ENCODE data around the gene CYTH3. TPM values are rescaled to one million over a fixed set of nuclear protein-coding genes. Genes with fewer than 3 reads are reported as not detected.

Gene CYTH3
- total and polyA plus RNA-seq, 2 of the 13 experiments (the other 11 are each of a cell fraction or from before 2014, with no cell fraction given) = 3.1 to 3.8 TPM

DNA sequence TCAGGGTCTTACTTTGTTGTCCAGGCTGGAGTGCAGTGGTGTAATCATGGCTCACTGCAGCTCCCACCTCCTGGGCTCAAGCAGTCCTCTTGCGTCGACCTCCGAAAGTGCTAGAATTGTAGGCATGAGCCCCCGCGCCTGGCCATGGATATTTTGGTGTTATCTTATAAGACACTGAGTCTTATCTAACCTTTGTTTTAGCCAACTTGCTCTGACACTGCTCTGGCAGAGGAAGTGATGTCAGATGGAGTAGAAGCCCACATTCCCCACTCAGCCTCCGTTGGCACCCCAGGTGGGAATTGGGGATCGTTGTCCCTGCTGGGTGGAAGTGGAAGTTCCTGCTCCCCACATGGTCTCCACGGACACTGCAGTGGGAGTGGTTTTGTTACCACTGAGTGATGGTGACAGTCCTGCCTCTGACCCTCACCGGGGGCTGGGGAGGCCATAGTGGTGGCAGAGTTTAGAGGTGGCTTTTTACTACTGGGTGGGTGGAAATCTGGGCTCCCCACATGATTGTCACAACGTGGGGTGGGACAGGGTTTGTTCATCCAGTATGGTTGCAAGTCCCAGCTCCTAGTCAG is 142.3 kb downstream of the CYTH3 start:
- ChIA-PET POLR2A (no interaction called here), CTCF (ENCODE audit: low intra/inter-chr PET ratio, low total read pairs) (no interaction called here)
- intact Hi-C loops (cut with micrococcal nuclease; ENCODE audit: unreplicated experiment) = no loop called here
- H3K79me2 ChIP-seq (ENCODE audit: insufficient read depth, low read length) = peaks cover 3% of the 10 kb centered on the region
- no peak for FAIRE-seq
- H3K9ac ChIP-seq (ENCODE audit: insufficient read depth, low read depth, low read length) = no peak overlapping the region
- H2AFZ ChIP-seq (ENCODE audit: low read length) = no peak overlapping the region
- H4K20me1 ChIP-seq (ENCODE audit: insufficient read depth, low read length) = no peaks in the 10 kb centered on the region
- H3K4me3 ChIP-seq (replicated peaks in 1 of 3; ENCODE audit: insufficient read depth in 1 of 3, low read depth in 2 of 3, low read length in 3 of 3) = no peak overlapping the region
- in situ Hi-C loops (cut with HindIII; ENCODE audit: extremely low pct_ligation_motif_present, low pct_unique_long_range_greater_than_20kb) = no loop called here
- no peak overlapping the region for H3K27ac ChIP-seq (ENCODE audit: extremely low read length, insufficient read depth, low read length)
- H3K27me3 ChIP-seq (ENCODE audit: control insufficient read depth in 1 of 2, insufficient read depth in 2 of 2, low read length in 2 of 2) = no peaks in the 10 kb centered on the region
- H3K4me2 ChIP-seq (ENCODE audit: low read depth, low read length) = no peak overlapping the region
- TF ChIP-seq PCBP1 (IDR thresholded peaks at IDR 0.05; ENCODE audit: borderline replicate concordance, low read depth, low read length) (no peak), MEF2D (CRISPR knock-in tag; IDR thresholded peaks at IDR 0.05) (no peak), ZBTB42 (CRISPR knock-in tag; IDR thresholded peaks at IDR 0.05) (no peak), HOXA3 (CRISPR knock-in tag; IDR thresholded peaks at IDR 0.05) (no peak), PAX8 (CRISPR knock-in tag; IDR thresholded peaks at IDR 0.05; ENCODE audit: borderline replicate concordance) (no peak), JUNB (CRISPR knock-in tag; IDR thresholded peaks at IDR 0.05; ENCODE audit: borderline replicate concordance) (no peak), TSC22D2 (CRISPR knock-in tag; IDR thresholded peaks at IDR 0.05; ENCODE audit: borderline replicate concordance) (no peak), ARID2 (CRISPR knock-in tag; IDR thresholded peaks at IDR 0.05; ENCODE audit: borderline replicate concordance) (no peak), CHD2 (IDR thresholded peaks at IDR 0.05; ENCODE audit: low read depth, low read length) (no peak)
- TF ChIP-seq, protein P1, sequence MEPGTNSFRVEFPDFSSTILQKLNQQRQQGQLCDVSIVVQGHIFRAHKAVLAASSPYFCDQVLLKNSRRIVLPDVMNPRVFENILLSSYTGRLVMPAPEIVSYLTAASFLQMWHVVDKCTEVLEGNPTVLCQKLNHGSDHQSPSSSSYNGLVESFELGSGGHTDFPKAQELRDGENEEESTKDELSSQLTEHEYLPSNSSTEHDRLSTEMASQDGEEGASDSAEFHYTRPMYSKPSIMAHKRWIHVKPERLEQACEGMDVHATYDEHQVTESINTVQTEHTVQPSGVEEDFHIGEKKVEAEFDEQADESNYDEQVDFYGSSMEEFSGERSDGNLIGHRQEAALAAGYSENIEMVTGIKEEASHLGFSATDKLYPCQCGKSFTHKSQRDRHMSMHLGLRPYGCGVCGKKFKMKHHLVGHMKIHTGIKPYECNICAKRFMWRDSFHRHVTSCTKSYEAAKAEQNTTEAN (CRISPR knock-in tag; conservative IDR thresholded peaks at IDR 0.05) = no peak
- TF ChIP-seq, protein P2, sequence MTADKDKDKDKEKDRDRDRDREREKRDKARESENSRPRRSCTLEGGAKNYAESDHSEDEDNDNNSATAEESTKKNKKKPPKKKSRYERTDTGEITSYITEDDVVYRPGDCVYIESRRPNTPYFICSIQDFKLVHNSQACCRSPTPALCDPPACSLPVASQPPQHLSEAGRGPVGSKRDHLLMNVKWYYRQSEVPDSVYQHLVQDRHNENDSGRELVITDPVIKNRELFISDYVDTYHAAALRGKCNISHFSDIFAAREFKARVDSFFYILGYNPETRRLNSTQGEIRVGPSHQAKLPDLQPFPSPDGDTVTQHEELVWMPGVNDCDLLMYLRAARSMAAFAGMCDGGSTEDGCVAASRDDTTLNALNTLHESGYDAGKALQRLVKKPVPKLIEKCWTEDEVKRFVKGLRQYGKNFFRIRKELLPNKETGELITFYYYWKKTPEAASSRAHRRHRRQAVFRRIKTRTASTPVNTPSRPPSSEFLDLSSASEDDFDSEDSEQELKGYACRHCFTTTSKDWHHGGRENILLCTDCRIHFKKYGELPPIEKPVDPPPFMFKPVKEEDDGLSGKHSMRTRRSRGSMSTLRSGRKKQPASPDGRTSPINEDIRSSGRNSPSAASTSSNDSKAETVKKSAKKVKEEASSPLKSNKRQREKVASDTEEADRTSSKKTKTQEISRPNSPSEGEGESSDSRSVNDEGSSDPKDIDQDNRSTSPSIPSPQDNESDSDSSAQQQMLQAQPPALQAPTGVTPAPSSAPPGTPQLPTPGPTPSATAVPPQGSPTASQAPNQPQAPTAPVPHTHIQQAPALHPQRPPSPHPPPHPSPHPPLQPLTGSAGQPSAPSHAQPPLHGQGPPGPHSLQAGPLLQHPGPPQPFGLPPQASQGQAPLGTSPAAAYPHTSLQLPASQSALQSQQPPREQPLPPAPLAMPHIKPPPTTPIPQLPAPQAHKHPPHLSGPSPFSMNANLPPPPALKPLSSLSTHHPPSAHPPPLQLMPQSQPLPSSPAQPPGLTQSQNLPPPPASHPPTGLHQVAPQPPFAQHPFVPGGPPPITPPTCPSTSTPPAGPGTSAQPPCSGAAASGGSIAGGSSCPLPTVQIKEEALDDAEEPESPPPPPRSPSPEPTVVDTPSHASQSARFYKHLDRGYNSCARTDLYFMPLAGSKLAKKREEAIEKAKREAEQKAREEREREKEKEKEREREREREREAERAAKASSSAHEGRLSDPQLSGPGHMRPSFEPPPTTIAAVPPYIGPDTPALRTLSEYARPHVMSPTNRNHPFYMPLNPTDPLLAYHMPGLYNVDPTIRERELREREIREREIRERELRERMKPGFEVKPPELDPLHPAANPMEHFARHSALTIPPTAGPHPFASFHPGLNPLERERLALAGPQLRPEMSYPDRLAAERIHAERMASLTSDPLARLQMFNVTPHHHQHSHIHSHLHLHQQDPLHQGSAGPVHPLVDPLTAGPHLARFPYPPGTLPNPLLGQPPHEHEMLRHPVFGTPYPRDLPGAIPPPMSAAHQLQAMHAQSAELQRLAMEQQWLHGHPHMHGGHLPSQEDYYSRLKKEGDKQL (CRISPR knock-in tag; IDR thresholded peaks at IDR 0.05; ENCODE audit: low read depth) = no peak
- ATAC-seq = no peak; the same call in 1 of the 3 replicates
- peaks cover 18 to 42% of the 10 kb centered on the region in 2 experiments for H3K36me3 ChIP-seq (replicated peaks in 1 of 2; ENCODE audit: control insufficient read depth in 1 of 2, insufficient read depth in 2 of 2, low read length in 2 of 2)
- no TSS peak for BruUV-seq (replicated peaks)
- no peaks in the 10 kb centered on the region for H3K4me1 ChIP-seq (ENCODE audit: insufficient read depth, low read length)
- H3K9me3 ChIP-seq (ENCODE audit: low read length) = no peaks in the 10 kb centered on the region
- no peak for DNase-seq (ENCODE audit: low spot score)
- WGBS (ENCODE audit: low lambda C conversion rate) = 94% methylated on average over 10 of the region's 10 CpGs
